GM12865 (cell line): Measurements from ENCODE around the gene MYO1E.

ENCODE experiments used
- DNase-seq: peaks from one replicate; pipeline ENCODE4 v3.0.0; 2010; ENCODE audit warnings: low read depth
- H3K4me3 ChIP-seq: 2 replicates; pipeline ENCODE4 v1.5.1; 2011; ENCODE audit warnings: mild to moderate bottlenecking, low read depth, low read length, control low read depth
- TF ChIP-seq, protein P1 (sequence below): IDR thresholded peaks from 2 replicates; pipeline ENCODE4 v1.5.1; 2011; ENCODE audit warnings: low read length, control low read depth, low read depth, inconsistent platforms; ENCODE audit not compliant: insufficient read depth; ENCODE audit errors: missing control alignments

Gene MYO1E

DNA sequence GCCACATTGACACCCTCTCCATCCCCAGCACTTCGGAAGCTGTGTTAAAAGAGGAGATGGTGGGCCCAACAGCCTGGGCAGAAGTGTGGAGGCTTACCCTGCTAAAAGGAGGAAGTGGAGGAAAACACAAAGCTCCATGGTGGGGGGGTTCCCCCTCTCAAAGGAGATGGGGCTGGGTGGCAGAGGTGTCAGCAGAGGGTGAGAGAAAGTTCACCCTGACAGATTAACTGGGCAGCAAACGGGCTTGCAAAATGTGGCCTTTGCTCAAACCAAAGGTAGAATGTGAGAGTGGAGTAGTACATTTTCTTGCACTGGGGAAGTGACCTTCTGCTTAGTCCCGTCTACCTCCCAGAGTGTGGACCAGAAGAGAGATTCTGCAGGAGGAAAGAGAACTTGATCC, 44.7 kb downstream of the MYO1E start:
- DNase-seq, result peak; percentile 52
- TF ChIP-seq, protein P1, sequence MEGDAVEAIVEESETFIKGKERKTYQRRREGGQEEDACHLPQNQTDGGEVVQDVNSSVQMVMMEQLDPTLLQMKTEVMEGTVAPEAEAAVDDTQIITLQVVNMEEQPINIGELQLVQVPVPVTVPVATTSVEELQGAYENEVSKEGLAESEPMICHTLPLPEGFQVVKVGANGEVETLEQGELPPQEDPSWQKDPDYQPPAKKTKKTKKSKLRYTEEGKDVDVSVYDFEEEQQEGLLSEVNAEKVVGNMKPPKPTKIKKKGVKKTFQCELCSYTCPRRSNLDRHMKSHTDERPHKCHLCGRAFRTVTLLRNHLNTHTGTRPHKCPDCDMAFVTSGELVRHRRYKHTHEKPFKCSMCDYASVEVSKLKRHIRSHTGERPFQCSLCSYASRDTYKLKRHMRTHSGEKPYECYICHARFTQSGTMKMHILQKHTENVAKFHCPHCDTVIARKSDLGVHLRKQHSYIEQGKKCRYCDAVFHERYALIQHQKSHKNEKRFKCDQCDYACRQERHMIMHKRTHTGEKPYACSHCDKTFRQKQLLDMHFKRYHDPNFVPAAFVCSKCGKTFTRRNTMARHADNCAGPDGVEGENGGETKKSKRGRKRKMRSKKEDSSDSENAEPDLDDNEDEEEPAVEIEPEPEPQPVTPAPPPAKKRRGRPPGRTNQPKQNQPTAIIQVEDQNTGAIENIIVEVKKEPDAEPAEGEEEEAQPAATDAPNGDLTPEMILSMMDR, result no peak
- no peak overlapping the region for H3K4me3 ChIP-seq

DNA sequence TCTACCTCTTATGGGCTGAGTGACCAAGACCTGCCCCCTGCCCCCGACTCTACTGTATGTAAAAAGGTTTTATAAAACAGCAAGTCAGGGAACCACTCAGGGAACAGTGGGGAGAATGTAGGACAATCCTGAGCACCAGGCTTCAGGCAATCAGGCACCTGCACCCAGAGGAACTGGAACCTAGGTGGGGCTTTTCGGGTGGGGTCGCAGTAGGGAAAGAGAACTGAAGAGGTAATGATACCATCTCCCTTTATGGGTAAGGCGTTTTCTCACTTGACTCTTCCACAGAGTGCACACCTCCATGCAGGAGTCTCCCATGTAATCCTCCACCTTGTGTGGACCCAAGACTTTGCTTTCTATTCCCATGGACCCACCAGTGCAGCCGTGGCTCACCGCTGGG, 45.8 kb downstream of the MYO1E start:
- no peak for DNase-seq
- H3K4me3 ChIP-seq, result no peak overlapping the region
- TF ChIP-seq, protein P1, result no peak

DNA sequence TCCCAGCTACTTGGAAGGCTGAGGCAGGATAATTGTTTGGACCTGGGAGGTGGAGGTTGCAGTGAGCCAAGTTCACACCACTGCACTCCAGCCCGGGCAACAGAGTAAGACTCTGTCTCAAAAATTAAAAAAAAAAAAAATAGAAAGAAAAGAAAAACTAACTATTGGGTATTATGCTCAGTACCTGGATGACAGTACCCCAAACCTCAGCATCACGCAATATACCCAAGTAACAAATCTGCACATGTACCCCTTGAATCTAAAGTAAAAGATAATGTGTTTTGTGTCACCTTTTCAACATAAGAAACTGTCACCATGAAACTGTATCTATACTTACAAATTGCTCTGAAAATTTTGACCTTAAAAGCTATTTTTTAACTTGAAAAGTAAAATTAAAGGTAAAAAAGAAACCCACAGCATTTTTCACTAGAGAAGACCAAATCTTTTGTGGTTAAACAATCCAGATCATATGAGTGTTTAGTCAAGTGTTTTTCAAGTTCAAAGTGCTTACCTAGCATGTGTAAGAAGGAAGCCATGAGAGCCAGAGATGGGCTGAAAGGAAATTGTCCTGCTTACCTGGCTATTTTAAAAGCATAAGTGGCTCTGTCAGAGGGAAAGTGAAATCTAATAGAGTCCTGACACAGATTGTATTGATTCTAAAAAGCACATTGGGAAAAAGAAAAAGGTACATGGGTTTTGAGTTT, 50.5 kb downstream of the MYO1E start:
- peak; percentile 76 for DNase-seq
- TF ChIP-seq, protein P1, result no peak

DNA sequence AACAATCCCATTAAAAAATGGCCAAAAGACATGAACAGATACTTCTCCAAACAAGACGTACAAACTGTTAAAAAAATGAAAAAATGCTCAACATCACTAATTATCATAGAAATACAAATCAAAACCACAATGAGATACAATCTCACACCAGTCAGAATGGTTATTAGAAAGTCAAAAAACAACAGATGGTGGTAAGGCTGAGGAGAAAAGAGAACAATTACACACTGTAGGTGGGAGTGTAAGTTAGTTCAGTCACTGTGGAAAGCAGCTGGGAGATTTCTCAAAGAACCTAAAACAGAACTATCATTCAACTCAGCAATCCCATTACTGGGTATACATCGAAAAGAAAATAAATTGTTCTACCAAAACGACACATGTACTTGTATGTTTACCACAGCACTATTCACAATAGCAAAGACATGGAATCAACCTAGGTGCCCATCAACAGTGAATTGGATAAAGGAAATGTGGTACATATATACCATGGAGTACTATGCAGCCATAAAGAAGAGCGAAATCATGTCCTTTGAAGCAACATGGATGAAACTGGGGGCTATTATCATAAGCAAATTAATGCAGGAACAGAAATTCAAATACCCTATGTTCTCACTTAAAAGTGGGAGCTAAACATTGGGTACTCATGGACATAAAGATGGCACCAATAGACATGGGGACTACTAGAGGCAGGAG, 51.5 kb downstream of the MYO1E start:
- H3K4me3 ChIP-seq, result no peak overlapping the region
- DNase-seq, result no peak
- TF ChIP-seq, protein P1, result no peak

More for the DNA sequence above, 50.5 kb downstream of the MYO1E start:
- H3K4me3 ChIP-seq, result no peak overlapping the region

DNA sequence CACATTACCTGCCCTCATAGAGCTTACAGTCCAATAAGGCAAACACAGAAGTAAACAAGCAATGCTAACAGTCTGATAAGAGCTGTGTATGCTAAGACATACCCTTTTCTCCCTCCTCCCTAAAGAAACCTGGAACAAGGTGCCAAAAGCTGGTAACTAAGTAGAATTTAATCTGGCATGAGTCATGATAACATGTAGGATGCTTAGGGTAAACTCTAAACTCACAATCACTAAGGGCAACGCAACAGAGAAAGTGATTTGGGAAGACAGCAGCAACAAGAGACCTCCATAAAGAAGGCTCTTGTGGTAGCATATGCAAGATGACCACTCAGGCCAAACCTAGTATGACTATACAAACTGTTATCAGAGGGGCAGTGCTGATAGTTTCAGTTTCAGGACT, 55.5 kb downstream of the MYO1E start:
- TF ChIP-seq, protein P1, result no peak
- H3K4me3 ChIP-seq, result no peak overlapping the region
- DNase-seq, result peak; percentile 45

DNA sequence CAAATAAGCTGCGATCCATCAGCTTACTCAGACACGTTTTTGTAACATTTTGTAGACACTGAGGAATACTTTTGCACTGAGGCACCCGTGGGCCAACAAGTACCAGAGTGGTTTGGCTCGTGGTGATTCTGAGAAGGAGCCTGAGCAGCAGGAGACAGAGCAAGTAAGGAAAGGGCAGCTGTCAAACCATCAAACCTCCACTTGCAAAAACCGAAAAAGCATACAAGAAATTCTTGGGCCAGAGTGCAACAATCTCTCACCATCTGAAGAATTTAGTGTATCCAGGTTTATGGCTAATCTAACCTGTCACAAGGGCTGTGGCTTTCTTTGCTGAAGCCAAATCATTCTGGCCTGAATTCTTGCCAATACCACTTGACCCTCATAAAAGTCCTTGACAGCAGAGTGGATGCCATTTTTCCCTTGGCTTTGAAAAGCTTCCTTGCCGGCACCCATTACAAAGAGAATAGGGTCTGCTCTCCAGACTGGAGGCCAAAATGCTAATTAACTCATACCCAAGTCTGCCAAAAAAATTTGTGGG, 56.7 kb downstream of the MYO1E start:
- peak; percentile 40 for DNase-seq
- TF ChIP-seq, protein P1, result no peak
- H3K4me3 ChIP-seq, result no peak overlapping the region
